ENCODE data around the gene DNAJB8.

DNAJB8 gene

GRCh38 chr3:128427175-128427857 is 39.4 kb downstream of the DNAJB8 start:
- TF ChIP-seq CTCF (IDR thresholded peaks at IDR 0.05; ENCODE audit: insufficient read depth, low read length, missing control alignments): no peak
- no peak for DNase-seq (ENCODE audit: low read depth, low spot score)
- POLR2A ChIA-PET: interaction anchor here (1.7 kb wide), 1 partner anchor 56 kb away, joined by 4 read pairs; no protein-coding TSS in a partner anchor
- CTCF ChIA-PET: interaction anchor here (0.8 to 6.2 kb wide), 16 partner anchors 12 to 257 kb away, joined by 3 to 93 read pairs (median 7); no protein-coding TSS in a partner anchor
- H3K4me3 ChIP-seq (ENCODE audit: low read depth, low read length): no peak overlapping the region

GRCh38 chr3:128426128-128426921 is 40.4 kb downstream of the DNAJB8 start:
- no peak for DNase-seq (ENCODE audit: low read depth, low spot score)
- POLR2A ChIA-PET: interaction anchor here (1.7 kb wide), 1 partner anchor 57 kb away, joined by 4 read pairs; no protein-coding TSS in a partner anchor
- H3K4me3 ChIP-seq (ENCODE audit: low read depth, low read length): peak overlapping the region; percentile 36; the same call in 1 of the 2 replicates
- CTCF ChIA-PET: interaction anchor here (0.6 to 6.2 kb wide), 38 partner anchors 9 to 258 kb away, joined by 3 to 93 read pairs (median 6); partner anchors contain the start of gene GATA2
- TF ChIP-seq CTCF (IDR thresholded peaks at IDR 0.05; ENCODE audit: insufficient read depth, low read length, missing control alignments): peak; percentile 75

GRCh38 chr3:128425846-128426127 is 40.9 kb downstream of the DNAJB8 start:
- TF ChIP-seq CTCF (IDR thresholded peaks at IDR 0.05; ENCODE audit: insufficient read depth, low read length, missing control alignments): no peak
- no peak overlapping the region for H3K4me3 ChIP-seq (ENCODE audit: low read depth, low read length)
- POLR2A ChIA-PET: interaction anchor here (1.7 kb wide), 1 partner anchor 57 kb away, joined by 4 read pairs; no protein-coding TSS in a partner anchor
- DNase-seq (ENCODE audit: low read depth, low spot score): no peak
- CTCF ChIA-PET: interaction anchor here (0.6 to 6.2 kb wide), 29 partner anchors 9 to 258 kb away, joined by 3 to 93 read pairs (median 6); partner anchors contain the start of gene GATA2

GRCh38 chr3:128425142-128425845 is 41.4 kb downstream of the DNAJB8 start:
- CTCF ChIA-PET: interaction anchor here (0.6 to 6.2 kb wide), 35 partner anchors 9 to 257 kb away, joined by 3 to 93 read pairs (median 5); partner anchors contain the start of gene GATA2
- POLR2A ChIA-PET: interaction anchor here (1.7 kb wide), 1 partner anchor 58 kb away, joined by 4 read pairs; no protein-coding TSS in a partner anchor

GRCh38 chr3:128424508-128425069 is 42.1 kb downstream of the DNAJB8 start:
- ChIA-PET POLR2A (no interaction called here), CTCF (interaction anchor here (0.6 to 6.2 kb wide), 24 partner anchors 8 to 257 kb away, joined by 3 to 93 read pairs (median 6); no protein-coding TSS in a partner anchor)
- no peak for TF ChIP-seq CTCF (IDR thresholded peaks at IDR 0.05; ENCODE audit: insufficient read depth, low read length, missing control alignments)
- no peak overlapping the region for H3K4me3 ChIP-seq (ENCODE audit: low read depth, low read length)
- DNase-seq (ENCODE audit: low read depth, low spot score): peak; percentile 52

More at GRCh38 chr3:128425142-128425845, 41.4 kb downstream of the DNAJB8 start:
- no peak for DNase-seq (ENCODE audit: low read depth, low spot score)
- no peak overlapping the region for H3K4me3 ChIP-seq (ENCODE audit: low read depth, low read length)
- TF ChIP-seq CTCF (IDR thresholded peaks at IDR 0.05; ENCODE audit: insufficient read depth, low read length, missing control alignments): no peak

Measured in AG04449 (cell line).